ENCODE measurements around the gene ID2.

DNA sequence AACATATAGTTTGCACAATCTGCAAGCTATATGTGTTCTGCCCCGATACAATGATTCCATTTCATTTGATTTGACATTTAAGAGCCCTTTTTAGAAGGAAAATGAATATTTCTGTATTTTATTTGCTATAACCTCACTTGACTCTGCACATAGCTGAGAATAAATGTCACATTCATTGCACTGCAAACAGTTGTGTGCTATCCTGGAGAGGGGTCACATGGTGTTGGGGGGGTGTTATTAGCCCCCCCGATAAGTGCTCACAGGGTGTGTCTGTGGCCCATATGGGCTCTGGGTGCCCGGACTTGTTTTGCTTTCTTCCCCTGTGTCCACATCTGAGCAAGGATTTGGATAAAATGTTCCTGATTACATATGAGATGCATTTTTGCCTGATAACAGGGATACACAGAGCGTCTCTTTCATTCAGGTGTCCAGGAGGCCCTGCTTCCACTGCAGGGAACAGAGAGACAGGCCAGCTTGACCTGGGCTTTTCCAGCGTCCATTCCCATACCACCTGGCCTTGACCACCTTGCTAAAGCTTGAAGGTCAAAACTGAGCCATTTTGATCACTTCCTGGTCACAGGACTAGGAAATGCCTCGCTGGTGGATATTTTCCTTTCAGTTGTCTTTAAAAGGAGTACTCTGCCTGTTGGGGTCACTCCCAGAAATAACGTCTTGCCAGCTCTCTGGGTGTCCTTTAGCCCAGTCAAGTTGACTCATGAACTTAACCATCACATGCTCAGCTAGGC is 38.4 kb upstream of the ID2 start:
- no peak for TF ChIP-seq ZBTB33 (IDR thresholded peaks at IDR 0.05; ENCODE audit: extremely low read depth, insufficient replicate concordance, low read length)
- no peak for TF ChIP-seq ATF3 (IDR thresholded peaks at IDR 0.05)
- TF ChIP-seq, protein P1, sequence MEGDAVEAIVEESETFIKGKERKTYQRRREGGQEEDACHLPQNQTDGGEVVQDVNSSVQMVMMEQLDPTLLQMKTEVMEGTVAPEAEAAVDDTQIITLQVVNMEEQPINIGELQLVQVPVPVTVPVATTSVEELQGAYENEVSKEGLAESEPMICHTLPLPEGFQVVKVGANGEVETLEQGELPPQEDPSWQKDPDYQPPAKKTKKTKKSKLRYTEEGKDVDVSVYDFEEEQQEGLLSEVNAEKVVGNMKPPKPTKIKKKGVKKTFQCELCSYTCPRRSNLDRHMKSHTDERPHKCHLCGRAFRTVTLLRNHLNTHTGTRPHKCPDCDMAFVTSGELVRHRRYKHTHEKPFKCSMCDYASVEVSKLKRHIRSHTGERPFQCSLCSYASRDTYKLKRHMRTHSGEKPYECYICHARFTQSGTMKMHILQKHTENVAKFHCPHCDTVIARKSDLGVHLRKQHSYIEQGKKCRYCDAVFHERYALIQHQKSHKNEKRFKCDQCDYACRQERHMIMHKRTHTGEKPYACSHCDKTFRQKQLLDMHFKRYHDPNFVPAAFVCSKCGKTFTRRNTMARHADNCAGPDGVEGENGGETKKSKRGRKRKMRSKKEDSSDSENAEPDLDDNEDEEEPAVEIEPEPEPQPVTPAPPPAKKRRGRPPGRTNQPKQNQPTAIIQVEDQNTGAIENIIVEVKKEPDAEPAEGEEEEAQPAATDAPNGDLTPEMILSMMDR (IDR thresholded peaks at IDR 0.05 in 2 of 3, conservative IDR thresholded peaks at IDR 0.05 in 1 of 3; ENCODE audit: borderline replicate concordance in 1 of 3, insufficient read depth in 1 of 3, low read depth in 2 of 3, low read length in 2 of 3), result no peak
- TF ChIP-seq CBX3 (IDR thresholded peaks at IDR 0.05; ENCODE audit: low read depth), result no peak
- TF ChIP-seq, protein P2, sequence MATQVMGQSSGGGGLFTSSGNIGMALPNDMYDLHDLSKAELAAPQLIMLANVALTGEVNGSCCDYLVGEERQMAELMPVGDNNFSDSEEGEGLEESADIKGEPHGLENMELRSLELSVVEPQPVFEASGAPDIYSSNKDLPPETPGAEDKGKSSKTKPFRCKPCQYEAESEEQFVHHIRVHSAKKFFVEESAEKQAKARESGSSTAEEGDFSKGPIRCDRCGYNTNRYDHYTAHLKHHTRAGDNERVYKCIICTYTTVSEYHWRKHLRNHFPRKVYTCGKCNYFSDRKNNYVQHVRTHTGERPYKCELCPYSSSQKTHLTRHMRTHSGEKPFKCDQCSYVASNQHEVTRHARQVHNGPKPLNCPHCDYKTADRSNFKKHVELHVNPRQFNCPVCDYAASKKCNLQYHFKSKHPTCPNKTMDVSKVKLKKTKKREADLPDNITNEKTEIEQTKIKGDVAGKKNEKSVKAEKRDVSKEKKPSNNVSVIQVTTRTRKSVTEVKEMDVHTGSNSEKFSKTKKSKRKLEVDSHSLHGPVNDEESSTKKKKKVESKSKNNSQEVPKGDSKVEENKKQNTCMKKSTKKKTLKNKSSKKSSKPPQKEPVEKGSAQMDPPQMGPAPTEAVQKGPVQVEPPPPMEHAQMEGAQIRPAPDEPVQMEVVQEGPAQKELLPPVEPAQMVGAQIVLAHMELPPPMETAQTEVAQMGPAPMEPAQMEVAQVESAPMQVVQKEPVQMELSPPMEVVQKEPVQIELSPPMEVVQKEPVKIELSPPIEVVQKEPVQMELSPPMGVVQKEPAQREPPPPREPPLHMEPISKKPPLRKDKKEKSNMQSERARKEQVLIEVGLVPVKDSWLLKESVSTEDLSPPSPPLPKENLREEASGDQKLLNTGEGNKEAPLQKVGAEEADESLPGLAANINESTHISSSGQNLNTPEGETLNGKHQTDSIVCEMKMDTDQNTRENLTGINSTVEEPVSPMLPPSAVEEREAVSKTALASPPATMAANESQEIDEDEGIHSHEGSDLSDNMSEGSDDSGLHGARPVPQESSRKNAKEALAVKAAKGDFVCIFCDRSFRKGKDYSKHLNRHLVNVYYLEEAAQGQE (IDR thresholded peaks at IDR 0.05; ENCODE audit: low read depth), result no peak
- TF ChIP-seq POLR2A (IDR thresholded peaks at IDR 0.05; ENCODE audit: borderline replicate concordance, extremely low read depth, insufficient read depth, insufficient read length), result no peak
- no peak for TF ChIP-seq SP1 (IDR thresholded peaks at IDR 0.05; ENCODE audit: low read depth)
